K562 (cell line): ENCODE results near the gene AWAT1. TPM values are rescaled to one million over a fixed set of nuclear protein-coding genes. Genes with fewer than 3 reads are reported as not detected.

ENCODE experiments used
- ATAC-seq: fragments of 200-7000 bp; cut with Tn5 transposase; 3 replicates; pipeline ENCODE4 v1.9.1; 2020; ENCODE audit warnings: moderate library complexity
- Bru-seq: library from RNA; stranded (reverse); fragments of 400-500 nt; gene quantifications from one replicate; lab custom pipeline; 2021; lab: Mats Ljungman, UMichigan
- BruChase-seq, 2 experiments: library from RNA; stranded (reverse); fragments of 400-500 nt; gene quantifications; one replicate each; lab custom pipeline; 2021; lab: Mats Ljungman, UMichigan
- BruUV-seq: library from RNA; stranded (reverse); fragments of 400-500 nt; replicated peaks from 2 replicates; lab custom pipeline; 2021; lab: Mats Ljungman, UMichigan
- CTCF ChIA-PET: fragments of 300-600 bp; formaldehyde crosslinking; extraction: SDS; loops from one replicate; lab custom pipeline; 2021; ENCODE audit warnings: low intra/inter-chr PET ratio; lab: Yijun Ruan, JAX
- POLR2A ChIA-PET: fragments of 300-600, 350-650 bp; sonication (Branson Sonifier 250); formaldehyde crosslinking; extraction: SDS; loops from one replicate; lab custom pipeline; 2021; ENCODE audit warnings: antibody characterized with exemption, inconsistent platforms; lab: Yijun Ruan, JAX
- DNase-seq, 4 experiments: peaks; one replicate each; pipeline versions ENCODE4 v3.0.0 to v3.0.0-alpha.2; 2011 to 2018; ENCODE audit warnings: low spot score in 3 of 4, mixed read lengths in 3 of 4; ENCODE audit errors: extremely low read depth in 1 of 4
- FAIRE-seq: peaks from 2 replicates; lab custom pipeline; 2011; peaks lifted over from hg19 to GRCh38; lab: Jason Lieb, UNC
- H2AFZ ChIP-seq: 2 replicates; pipeline ENCODE4 v1.6.0; 2011; ENCODE audit warnings: low read depth, low read length, control low read depth, inconsistent platforms
- H3K27ac ChIP-seq: fragments of 200-600 bp; 3 replicates; pipeline ENCODE4 v1.8.0; 2011; ENCODE audit warnings: low read depth, mild to moderate bottlenecking, control low read depth, inconsistent platforms, low read length, moderate library complexity, mixed read lengths; ENCODE audit errors: extremely low read depth
- H3K27me3 ChIP-seq, 2 experiments: fragments of 300-600 bp in 1 of 2; 2 replicates in 1 of 2; 3 replicates in 1 of 2; pipeline versions ENCODE4 v1.6.0 to v1.8.0; 2011; ENCODE audit warnings: inconsistent platforms in 2 of 2, low read length in 2 of 2, mild to moderate bottlenecking in 1 of 2, mixed read lengths in 1 of 2, moderate library complexity in 1 of 2; ENCODE audit not compliant: control insufficient read depth in 2 of 2, insufficient read depth in 2 of 2
- H3K36me3 ChIP-seq: fragments of 300-600 bp; 3 replicates; pipeline ENCODE4 v1.8.0; 2011; ENCODE audit warnings: mild to moderate bottlenecking, low read length, inconsistent platforms; ENCODE audit not compliant: control insufficient read depth, insufficient read depth
- H3K4me1 ChIP-seq, 2 experiments: fragments of 200-600 bp in 1 of 2; replicated peaks in 1 of 2; 2 replicates in 1 of 2; 3 replicates in 1 of 2; pipeline versions ENCODE4 v1.5.1 to v1.8.0; 2011; ENCODE audit warnings: inconsistent platforms in 2 of 2, low read length in 2 of 2, mild to moderate bottlenecking in 1 of 2, mixed read lengths in 1 of 2, moderate library complexity in 1 of 2; ENCODE audit not compliant: control insufficient read depth in 2 of 2, insufficient read depth in 2 of 2
- H3K4me2 ChIP-seq: 2 replicates; pipeline ENCODE4 v1.6.1; 2011; ENCODE audit warnings: low read length, control low read depth, inconsistent platforms, mixed read lengths; ENCODE audit not compliant: insufficient read depth
- H3K4me3 ChIP-seq: fragments of 200-600 bp; sonication (generic), shearing (Covaris generic); 2 replicates; pipeline ENCODE4 v1.5.1; 2016; ENCODE audit warnings: control low read depth, inconsistent platforms
- H3K79me2 ChIP-seq: fragments of 200-600 bp; 3 replicates; pipeline ENCODE4 v1.8.0; 2011; ENCODE audit warnings: low read length, inconsistent platforms; ENCODE audit not compliant: control insufficient read depth, insufficient read depth
- H3K9ac ChIP-seq, 2 experiments: 2 replicates each; pipeline versions ENCODE4 v1.6.0 to v1.6.1; 2011; ENCODE audit warnings: low read depth in 2 of 2, low read length in 2 of 2, control low read depth in 1 of 2, inconsistent platforms in 1 of 2, mild to moderate bottlenecking in 1 of 2, mixed read lengths in 1 of 2; ENCODE audit not compliant: insufficient read depth in 1 of 2
- H3K9me1 ChIP-seq: one replicate; pipeline ENCODE4 v1.6.0; 2011; ENCODE audit warnings: inconsistent platforms, mild to moderate bottlenecking, low read length, moderate library complexity; ENCODE audit not compliant: control insufficient read depth, insufficient read depth
- H3K9me3 ChIP-seq: replicated peaks from 2 replicates; pipeline ENCODE4 v1.5.1; 2011; ENCODE audit warnings: low read depth, low read length, inconsistent platforms; ENCODE audit not compliant: control insufficient read depth, insufficient read depth
- H4K20me1 ChIP-seq: replicated peaks from 2 replicates; pipeline ENCODE4 v1.6.1; 2011; ENCODE audit warnings: low read length, inconsistent platforms, mixed read lengths; ENCODE audit not compliant: control insufficient read depth, insufficient read depth
- C11orf30 ChIP-seq: fragments of 450-650 bp; IDR thresholded peaks from 2 replicates; pipeline ENCODE4 v1.6.1; 2016; ENCODE audit warnings: low read depth, mild to moderate bottlenecking
- ELF4 ChIP-seq: fragments of 450-650 bp; formaldehyde crosslinking; IDR thresholded peaks from 2 replicates; pipeline ENCODE4 v1.4.0; 2022; ENCODE audit warnings: missing genetic modification characterization
- FOXA3 ChIP-seq, 2 experiments: fragments of 450-650 bp in 1 of 2; sonication (generic) in 1 of 2; formaldehyde crosslinking; IDR thresholded peaks in 1 of 2; conservative IDR thresholded peaks in 1 of 2; 2 replicates each; pipeline versions ENCODE4 v1.4.0 to v1.8.0; 2020 to 2022; ENCODE audit warnings: mild to moderate bottlenecking in 2 of 2, missing genetic modification reagents in 1 of 2
- GABPA ChIP-seq: fragments of 200-800 bp; sonication (Bioruptor generic); conservative IDR thresholded peaks from 2 replicates; pipeline ENCODE4 v1.6.1; 2016; ENCODE audit warnings: low read depth, missing genetic modification characterization, missing compliant biosample characterization
- JUNB ChIP-seq: fragments of 450-650 bp; formaldehyde crosslinking; conservative IDR thresholded peaks from 2 replicates; pipeline ENCODE4 v1.4.0; 2020; ENCODE audit warnings: mild to moderate bottlenecking
- SREBF1 ChIP-seq: fragments of 150-350 bp; IDR thresholded peaks from 2 replicates; pipeline ENCODE4 v1.6.1; 2014; ENCODE audit warnings: antibody characterized with exemption, low read depth, low read length, borderline replicate concordance
- SRSF7 ChIP-seq: fragments of 200-400 bp; formaldehyde crosslinking; optimal IDR thresholded peaks from 2 replicates; pipeline ENCODE3; 2017; ENCODE audit warnings: mild to moderate bottlenecking, low read depth, low read length
- WGBS: fragments of 100-300 bp; shearing (Covaris generic); methylation state at CpG from one replicate; pipeline ENCODE4 v1.1.6; 2016; ENCODE audit warnings: low coverage, mixed read lengths; ENCODE audit not compliant: insufficient coverage; ENCODE audit errors: missing lambda C conversion rate; 5-methylcytosine and 5-hydroxymethylcytosine counted together
- in situ Hi-C: fragments of 300-500 bp; cut with MboI; formaldehyde crosslinking; loops from 4 replicates; pipeline ENCODE4 v1.15.0; 2018; ENCODE audit warnings: inconsistent platforms, mixed read lengths
- intact Hi-C: fragments of 100-400 bp; cut with micrococcal nuclease; formaldehyde crosslinking; loops from 2 replicates; pipeline ENCODE4 v1.14.2; 2022
- long read RNA-seq, 3 experiments: library from polyadenylated mRNA in 2 of 3; library from RNA in 1 of 3; unstranded in 2 of 3; stranded (forward) in 1 of 3; transcript quantifications; one replicate each; pipeline ENCODE4 v2.0.0, GENCODE V29; 2019 to 2022
- polyA minus RNA-seq, 3 experiments: library from RNA; depleted of rRNA, polyadenylated mRNA; stranded (reverse); fragments of >200 nt; gene quantifications; 2 replicates each; pipeline ENCODE4 v1.2.3, GENCODE V29; 2011
- polyA plus RNA-seq, 8 experiments: library from polyadenylated mRNA; depleted of rRNA in 4 of 8; stranded (reverse) in 5 of 8; unstranded in 3 of 8; fragments of >200 nt; fragmentation: Nextera tagmentation in 2 of 8; fragmentation: Illumina TruSeq in 1 of 8; extraction: Ambion mirVana in 2 of 8; extraction: Trizol in 1 of 8; gene quantifications; 2 replicates each; pipeline versions ENCODE4 v1.2.1 to v1.2.3, GENCODE V29; 2011 to 2014; ENCODE audit warnings: inconsistent platforms in 1 of 8, missing spikeins in 1 of 8
- total RNA-seq, 7 experiments: library from RNA; depleted of rRNA in 6 of 7; stranded (reverse); fragments of >200 nt in 6 of 7; fragmentation: Illumina TruSeq in 2 of 7; extraction: Trizol in 2 of 7; gene quantifications; 2 replicates each; pipeline versions ENCODE4 v1.2.1 to v1.2.3, GENCODE V29; 2011 to 2021; ENCODE audit warnings: low replicate concordance in 1 of 7
- TF ChIP-seq, protein P1 (sequence below): fragments of 150-350 bp; conservative IDR thresholded peaks from 2 replicates; pipeline ENCODE4 v1.6.1; 2014; ENCODE audit warnings: low read length
- TF ChIP-seq, protein P2 (sequence below): sonication (generic); formaldehyde crosslinking; IDR thresholded peaks from 2 replicates; pipeline ENCODE4 v1.8.0; 2022; ENCODE audit warnings: missing genetic modification reagents, mild to moderate bottlenecking, moderate library complexity, borderline replicate concordance
- TF ChIP-seq, protein P3 (sequence below): sonication (generic); formaldehyde crosslinking; IDR thresholded peaks from 2 replicates; pipeline ENCODE4 v1.8.0; 2022; ENCODE audit warnings: missing genetic modification reagents, mild to moderate bottlenecking, borderline replicate concordance

AWAT1 gene
- not detected in 2 replicates for total RNA-seq (2011; cell fraction: chromatin; rRNA removed; ENCODE audit: low replicate concordance)
- total RNA-seq (2011; cell fraction: nucleolus; rRNA removed), result not detected in 2 replicates
- total RNA-seq (2011; cell fraction: nucleoplasm; rRNA removed), result not detected in 2 replicates
- not detected in 2 replicates for total RNA-seq (2014; rRNA removed)
- total RNA-seq (2014; rRNA removed; fragmentation: Illumina TruSeq; extraction: Trizol), result not detected in 2 replicates
- total RNA-seq (2015; rRNA removed; fragmentation: Illumina TruSeq; extraction: Trizol), result not detected in 2 replicates
- not detected in 2 replicates for total RNA-seq (2021)
- not detected in 2 replicates for polyA plus RNA-seq (2011; rRNA removed)
- not detected in 2 replicates for polyA plus RNA-seq (2011; cell fraction: cytosol; rRNA removed)
- not detected in 2 replicates for polyA plus RNA-seq (2011; cell fraction: nucleus; rRNA removed)
- not detected in 2 replicates for polyA plus RNA-seq (2012)
- not detected in 2 replicates for polyA plus RNA-seq (2014; fragmentation: Illumina TruSeq; extraction: Trizol)
- not detected for polyA plus RNA-seq (2014; fragmentation: Nextera tagmentation; extraction: Ambion mirVana)
- not detected in 2 replicates for polyA plus RNA-seq (2014; rRNA removed)
- not detected in 2 replicates for polyA minus RNA-seq (2011; rRNA and poly(A)+ RNA removed)
- not detected in 2 replicates for polyA minus RNA-seq (2011; cell fraction: cytosol; rRNA and poly(A)+ RNA removed)
- polyA minus RNA-seq (2011; cell fraction: nucleus; rRNA and poly(A)+ RNA removed), result not detected in 2 replicates
- not detected for Bru-seq, nascent RNA
- not detected for BruChase-seq, experiment 1, labeled RNA remaining after a 2-hour chase
- BruChase-seq, experiment 2, labeled RNA remaining after a 6-hour chase, result not detected
- long read RNA-seq, experiment 1, result 0 reads
- long read RNA-seq, experiment 2, result 0 reads
- long read RNA-seq, experiment 3, result 0 reads

DNA sequence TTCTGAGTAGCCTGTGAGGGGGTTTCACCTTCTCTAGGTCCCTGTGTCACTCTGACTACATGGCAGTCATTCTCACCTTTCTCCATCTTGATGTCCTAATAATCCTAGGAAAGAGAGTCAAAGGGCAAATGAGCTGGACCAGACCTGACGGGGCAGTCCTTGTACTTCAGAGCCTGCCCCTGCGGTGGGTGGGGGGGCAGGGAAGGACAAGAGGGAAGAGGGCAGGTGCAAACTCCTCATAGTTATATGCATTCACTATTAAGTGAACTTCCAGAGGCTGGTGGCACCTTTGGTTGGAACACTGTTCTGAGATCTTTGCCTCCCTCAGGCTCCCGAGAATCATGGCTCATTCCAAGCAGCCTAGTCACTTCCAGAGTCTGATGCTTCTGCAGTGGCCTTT lies at the start of gene AWAT1:
TSS of gene AWAT1 (plus strand) at position 301 of the 400 bp plus-strand sequence. CDS start at position 342, 41 bp downstream.
- Histone ChIP-seq H3K4me1 (peaks cover 0 to 8% of the 10 kb centered on the region in 2 experiments; a peak in 1 of 5 replicates), H3K4me2 (no peak within 1 kb of the TSS), H2AFZ (no peak within 1 kb of the TSS), H3K27ac (no peak within 1 kb of the TSS), H3K9me1 (no peaks in the 10 kb centered on the region), H3K4me3 (no peak within 1 kb of the TSS), H3K36me3 (no peaks in the 10 kb centered on the region), H3K79me2 (no peaks in the 10 kb centered on the region), H4K20me1 (no peaks in the 10 kb centered on the region), H3K9me3 (no peaks in the 10 kb centered on the region), H3K9ac (no peak within 1 kb of the TSS), H3K27me3 (peaks cover 0 to 18% of the 10 kb centered on the region in 2 experiments; a peak in 1 of 5 replicates)
- DNase-seq (no peak), FAIRE-seq (no peak), ATAC-seq (no peak)
- CTCF ChIA-PET, result no interaction called here
- BruUV-seq, result no TSS peak
- 0% methylated on average over 1 of the region's 3 CpGs for WGBS
- in situ Hi-C loops, result no loop called here
- intact Hi-C loops, result no loop called here
- POLR2A ChIA-PET, result no interaction called here
- TF ChIP-seq SRSF7, result no peak
- no peak for TF ChIP-seq C11orf30
- TF ChIP-seq, protein P1, sequence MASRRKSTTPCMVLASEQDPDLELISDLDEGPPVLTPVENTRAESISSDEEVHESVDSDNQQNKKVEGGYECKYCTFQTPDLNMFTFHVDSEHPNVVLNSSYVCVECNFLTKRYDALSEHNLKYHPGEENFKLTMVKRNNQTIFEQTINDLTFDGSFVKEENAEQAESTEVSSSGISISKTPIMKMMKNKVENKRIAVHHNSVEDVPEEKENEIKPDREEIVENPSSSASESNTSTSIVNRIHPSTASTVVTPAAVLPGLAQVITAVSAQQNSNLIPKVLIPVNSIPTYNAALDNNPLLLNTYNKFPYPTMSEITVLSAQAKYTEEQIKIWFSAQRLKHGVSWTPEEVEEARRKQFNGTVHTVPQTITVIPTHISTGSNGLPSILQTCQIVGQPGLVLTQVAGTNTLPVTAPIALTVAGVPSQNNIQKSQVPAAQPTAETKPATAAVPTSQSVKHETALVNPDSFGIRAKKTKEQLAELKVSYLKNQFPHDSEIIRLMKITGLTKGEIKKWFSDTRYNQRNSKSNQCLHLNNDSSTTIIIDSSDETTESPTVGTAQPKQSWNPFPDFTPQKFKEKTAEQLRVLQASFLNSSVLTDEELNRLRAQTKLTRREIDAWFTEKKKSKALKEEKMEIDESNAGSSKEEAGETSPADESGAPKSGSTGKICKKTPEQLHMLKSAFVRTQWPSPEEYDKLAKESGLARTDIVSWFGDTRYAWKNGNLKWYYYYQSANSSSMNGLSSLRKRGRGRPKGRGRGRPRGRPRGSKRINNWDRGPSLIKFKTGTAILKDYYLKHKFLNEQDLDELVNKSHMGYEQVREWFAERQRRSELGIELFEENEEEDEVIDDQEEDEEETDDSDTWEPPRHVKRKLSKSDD, result no peak
- TF ChIP-seq, protein P2, sequence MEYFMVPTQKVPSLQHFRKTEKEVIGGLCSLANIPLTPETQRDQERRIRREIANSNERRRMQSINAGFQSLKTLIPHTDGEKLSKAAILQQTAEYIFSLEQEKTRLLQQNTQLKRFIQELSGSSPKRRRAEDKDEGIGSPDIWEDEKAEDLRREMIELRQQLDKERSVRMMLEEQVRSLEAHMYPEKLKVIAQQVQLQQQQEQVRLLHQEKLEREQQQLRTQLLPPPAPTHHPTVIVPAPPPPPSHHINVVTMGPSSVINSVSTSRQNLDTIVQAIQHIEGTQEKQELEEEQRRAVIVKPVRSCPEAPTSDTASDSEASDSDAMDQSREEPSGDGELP (CRISPR knock-in tag), result no peak
- no peak for TF ChIP-seq FOXA3 (CRISPR knock-in tag; conservative IDR thresholded peaks at IDR 0.05 in 1 of 2, IDR thresholded peaks at IDR 0.05 in 1 of 2)
- no peak for TF ChIP-seq GABPA (tag)
- TF ChIP-seq, protein P3, sequence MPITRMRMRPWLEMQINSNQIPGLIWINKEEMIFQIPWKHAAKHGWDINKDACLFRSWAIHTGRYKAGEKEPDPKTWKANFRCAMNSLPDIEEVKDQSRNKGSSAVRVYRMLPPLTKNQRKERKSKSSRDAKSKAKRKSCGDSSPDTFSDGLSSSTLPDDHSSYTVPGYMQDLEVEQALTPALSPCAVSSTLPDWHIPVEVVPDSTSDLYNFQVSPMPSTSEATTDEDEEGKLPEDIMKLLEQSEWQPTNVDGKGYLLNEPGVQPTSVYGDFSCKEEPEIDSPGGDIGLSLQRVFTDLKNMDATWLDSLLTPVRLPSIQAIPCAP, result no peak
- no peak for TF ChIP-seq ELF4 (CRISPR knock-in tag)
- TF ChIP-seq SREBF1, result no peak
- TF ChIP-seq JUNB (CRISPR knock-in tag), result no peak
